ENCODE results near the gene GSAP. TPM values are rescaled to one million over a fixed set of nuclear protein-coding genes. Genes with fewer than 3 reads are reported as not detected.
"Not testable (repeated sequence)": the region's sequence is repeated elsewhere in the genome, so short reads cannot be mapped to it uniquely, and the experiment has no call there.

The GSAP gene
- total RNA-seq, 1 experiment from 2014 or later: 0.85 TPM

GRCh38 chr7:77464589-77464988, 48.4 kb upstream of the GSAP start:
- ATAC-seq: no peak
- intact Hi-C loops (cut with micrococcal nuclease; ENCODE audit: unreplicated experiment): no loop called here
- no peak overlapping the region for H3K27ac ChIP-seq (ENCODE audit: low read length)
- in situ Hi-C loops (cut with HindIII; ENCODE audit: low pct_unique_long_range_greater_than_20kb, low sequenced_read_pairs): no loop called here
- ChIA-PET POLR2A (no interaction called here), CTCF (no interaction called here)
- H3K36me3 ChIP-seq (ENCODE audit: control insufficient read depth, insufficient read depth, low read length): no peaks in the 10 kb centered on the region
- H3K9me3 ChIP-seq (ENCODE audit: control insufficient read depth, insufficient read depth, low read depth, low read length): no peaks in the 10 kb centered on the region
- DNase-seq (ENCODE audit: low read depth, low spot score): no peak
- no peak for TF ChIP-seq REST (IDR thresholded peaks at IDR 0.05; ENCODE audit: insufficient read depth in 1 of 2, low read depth in 2 of 2, low read length in 1 of 2)
- TF ChIP-seq TCF7L2 (IDR thresholded peaks at IDR 0.05; ENCODE audit: low read depth, low read length): no peak
- no peak for TF ChIP-seq SIN3A (IDR thresholded peaks at IDR 0.05; ENCODE audit: borderline replicate concordance, insufficient read depth, low read depth, low read length)
- TF ChIP-seq CTCF (IDR thresholded peaks at IDR 0.05): no peak
- TF ChIP-seq POLR2AphosphoS5 (IDR thresholded peaks at IDR 0.05; ENCODE audit: low read depth, low read length): no peak
- BruUV-seq (replicated peaks): no TSS peak
- H3K4me1 ChIP-seq (ENCODE audit: control insufficient read depth, insufficient read depth, low read length): no peaks in the 10 kb centered on the region
- no peak overlapping the region for H3K4me3 ChIP-seq (ENCODE audit: low read depth in 2 of 2, low read length in 2 of 2)
- peaks cover 3% of the 10 kb centered on the region; the same call in 1 of the 2 replicates for H3K27me3 ChIP-seq (ENCODE audit: control insufficient read depth, insufficient read depth, low read length)

GRCh38 chr7:77463632-77464031, 47.5 kb upstream of the GSAP start:
- POLR2A ChIA-PET; H3K27ac ChIP-seq (ENCODE audit: low read length); in situ Hi-C loops (cut with HindIII; ENCODE audit: low pct_unique_long_range_greater_than_20kb, low sequenced_read_pairs); intact Hi-C loops (cut with micrococcal nuclease; ENCODE audit: unreplicated experiment); ATAC-seq; DNase-seq (ENCODE audit: low read depth, low spot score); H3K4me3 ChIP-seq (ENCODE audit: low read depth in 2 of 2, low read length in 2 of 2); BruUV-seq (replicated peaks); H3K9me3 ChIP-seq (ENCODE audit: control insufficient read depth, insufficient read depth, low read depth, low read length); CTCF ChIA-PET; H3K4me1 ChIP-seq (ENCODE audit: control insufficient read depth, insufficient read depth, low read length); H3K27me3 ChIP-seq (ENCODE audit: control insufficient read depth, insufficient read depth, low read length); H3K36me3 ChIP-seq (ENCODE audit: control insufficient read depth, insufficient read depth, low read length): not testable (repeated sequence)

- intact Hi-C loops (cut with micrococcal nuclease; ENCODE audit: unreplicated experiment): no loop called here
- POLR2A ChIA-PET: interaction anchor here (0.6 kb wide), 1 partner anchor 9 kb away, joined by 8 read pairs; no protein-coding TSS in a partner anchor
- DNase-seq (ENCODE audit: low read depth, low spot score): no peak
- Histone ChIP-seq H3K36me3 (ENCODE audit: control insufficient read depth, insufficient read depth, low read length) (no peaks in the 10 kb centered on the region), H3K4me1 (ENCODE audit: control insufficient read depth, insufficient read depth, low read length) (no peaks in the 10 kb centered on the region), H3K27me3 (ENCODE audit: control insufficient read depth, insufficient read depth, low read length) (peaks cover 3% of the 10 kb centered on the region; the same call in 1 of the 2 replicates), H3K27ac (ENCODE audit: low read length) (no peak overlapping the region), H3K9me3 (ENCODE audit: control insufficient read depth, insufficient read depth, low read depth, low read length) (no peaks in the 10 kb centered on the region), H3K4me3 (ENCODE audit: low read depth in 2 of 2, low read length in 2 of 2) (no peak overlapping the region)
- CTCF ChIA-PET: no interaction called here
- BruUV-seq (replicated peaks): no TSS peak
- TF ChIP-seq CTCF (IDR thresholded peaks at IDR 0.05) (no peak), SIN3A (IDR thresholded peaks at IDR 0.05; ENCODE audit: borderline replicate concordance, insufficient read depth, low read depth, low read length) (no peak), POLR2AphosphoS5 (IDR thresholded peaks at IDR 0.05; ENCODE audit: low read depth, low read length) (no peak), TCF7L2 (IDR thresholded peaks at IDR 0.05; ENCODE audit: low read depth, low read length) (no peak), REST (IDR thresholded peaks at IDR 0.05; ENCODE audit: insufficient read depth in 1 of 2, low read depth in 2 of 2, low read length in 1 of 2) (no peak)
- in situ Hi-C loops (cut with HindIII; ENCODE audit: low pct_unique_long_range_greater_than_20kb, low sequenced_read_pairs): no loop called here
- no peak for ATAC-seq
Measured at GRCh38 chr7:77461842-77462241, 45.7 kb upstream of the GSAP start.

Measured in Panc1 (cell line).